MM.1S (cell line): Measurements from ENCODE around the gene KLHL7.

Experiments
- EZH2phosphoT487 ChIP-seq: fragments of 300-600 bp; sonication (generic); IDR thresholded peaks from 2 replicates; pipeline ENCODE4 v1.6.1; 2018; ENCODE audit warnings: antibody characterized with exemption, low read length
- TF ChIP-seq, protein P1 (sequence below): fragments of 300-600 bp; sonication (generic); IDR thresholded peaks from 2 replicates; pipeline ENCODE4 v1.5.1; 2016; ENCODE audit warnings: antibody characterized with exemption, low read length, mixed read lengths

DNA sequence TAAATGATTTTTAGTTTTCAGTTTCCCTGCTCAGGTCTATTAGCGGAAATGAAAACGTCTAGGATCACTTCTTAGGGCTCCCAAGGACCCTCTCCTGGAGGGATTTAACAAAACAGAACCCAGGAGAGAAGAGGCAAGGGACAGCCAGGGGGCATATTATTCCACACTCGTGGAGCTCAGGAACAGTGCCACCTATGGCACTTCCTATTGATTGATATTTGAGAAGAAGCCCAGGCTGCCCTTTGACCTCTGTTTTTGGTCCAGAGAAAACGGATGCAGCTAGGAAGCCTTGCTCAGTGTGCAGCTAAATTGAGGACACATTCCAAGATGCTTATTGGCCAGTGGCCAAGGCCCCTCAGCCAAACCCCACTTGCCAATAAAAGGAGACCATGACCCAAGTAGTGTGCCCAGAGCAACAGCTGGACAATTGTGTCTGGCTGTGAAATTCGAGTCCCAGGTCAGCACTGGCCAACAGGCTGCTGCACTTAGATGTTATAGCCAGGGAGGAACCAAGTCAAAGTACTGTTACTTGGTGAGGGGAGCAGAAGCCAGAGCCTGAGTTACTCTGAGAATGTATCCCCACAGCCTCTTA lies 117.0 kb downstream of the KLHL7 start:
- TF ChIP-seq, protein P1, sequence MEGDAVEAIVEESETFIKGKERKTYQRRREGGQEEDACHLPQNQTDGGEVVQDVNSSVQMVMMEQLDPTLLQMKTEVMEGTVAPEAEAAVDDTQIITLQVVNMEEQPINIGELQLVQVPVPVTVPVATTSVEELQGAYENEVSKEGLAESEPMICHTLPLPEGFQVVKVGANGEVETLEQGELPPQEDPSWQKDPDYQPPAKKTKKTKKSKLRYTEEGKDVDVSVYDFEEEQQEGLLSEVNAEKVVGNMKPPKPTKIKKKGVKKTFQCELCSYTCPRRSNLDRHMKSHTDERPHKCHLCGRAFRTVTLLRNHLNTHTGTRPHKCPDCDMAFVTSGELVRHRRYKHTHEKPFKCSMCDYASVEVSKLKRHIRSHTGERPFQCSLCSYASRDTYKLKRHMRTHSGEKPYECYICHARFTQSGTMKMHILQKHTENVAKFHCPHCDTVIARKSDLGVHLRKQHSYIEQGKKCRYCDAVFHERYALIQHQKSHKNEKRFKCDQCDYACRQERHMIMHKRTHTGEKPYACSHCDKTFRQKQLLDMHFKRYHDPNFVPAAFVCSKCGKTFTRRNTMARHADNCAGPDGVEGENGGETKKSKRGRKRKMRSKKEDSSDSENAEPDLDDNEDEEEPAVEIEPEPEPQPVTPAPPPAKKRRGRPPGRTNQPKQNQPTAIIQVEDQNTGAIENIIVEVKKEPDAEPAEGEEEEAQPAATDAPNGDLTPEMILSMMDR, result no peak
- TF ChIP-seq EZH2phosphoT487, result no peak
